GM18511 (cell line): Measurements from ENCODE around the gene MRGPRG.

Experiments used
- ATAC-seq: cut with Tn5 transposase; IDR thresholded peaks from one replicate; pipeline ENCODE4 v1.9.1; 2021; ENCODE audit warnings: mild to moderate bottlenecking, moderate library complexity; ENCODE audit not compliant: unreplicated experiment

MRGPRG gene

GRCh38 chr11:3213659-3214419 is 4.8 kb downstream of the MRGPRG start:
- ATAC-seq: no peak

GRCh38 chr11:3208272-3208671 is 10.3 kb downstream of the MRGPRG start:
- no peak for ATAC-seq

GRCh38 chr11:3207526-3208189 is 11.0 kb downstream of the MRGPRG start:
- no peak for ATAC-seq

- no peak for ATAC-seq
Measured at GRCh38 chr11:3206922-3207204, 11.8 kb downstream of the MRGPRG start.

GRCh38 chr11:3206156-3206921 is 12.3 kb downstream of the MRGPRG start:
- ATAC-seq: no peak

GRCh38 chr11:3205261-3206155 is 13.1 kb downstream of the MRGPRG start:
- ATAC-seq: no peak

GRCh38 chr11:3204141-3205015 is 14.2 kb downstream of the MRGPRG start:
- ATAC-seq: no peak

GRCh38 chr11:3203221-3204043 is 15.2 kb downstream of the MRGPRG start:
- no peak for ATAC-seq

GRCh38 chr11:3202759-3203158 is 15.9 kb downstream of the MRGPRG start:
- ATAC-seq: no peak

GRCh38 chr11:3202305-3202704 is 16.3 kb downstream of the MRGPRG start:
- ATAC-seq: no peak

GRCh38 chr11:3201677-3202181 is 16.9 kb downstream of the MRGPRG start:
- no peak for ATAC-seq

- no peak for ATAC-seq
Measured at GRCh38 chr11:3201112-3201581, 17.5 kb downstream of the MRGPRG start.

GRCh38 chr11:3200388-3201111 is 18.1 kb downstream of the MRGPRG start:
- no peak for ATAC-seq

- ATAC-seq: no peak
Measured at GRCh38 chr11:3199537-3200295, 18.9 kb downstream of the MRGPRG start.

- no peak for ATAC-seq
Measured at GRCh38 chr11:3198815-3199214, 19.8 kb downstream of the MRGPRG start.

GRCh38 chr11:3197878-3198528 is 20.6 kb downstream of the MRGPRG start:
- no peak for ATAC-seq
